NCI-H2029 (cell line): ENCODE measurements around the gene AKAP11.

Experiments used
- DNase-seq: peaks from one replicate; lab custom pipeline; 2025; lab: John Stamatoyannopoulos, UW

Gene AKAP11

DNA sequence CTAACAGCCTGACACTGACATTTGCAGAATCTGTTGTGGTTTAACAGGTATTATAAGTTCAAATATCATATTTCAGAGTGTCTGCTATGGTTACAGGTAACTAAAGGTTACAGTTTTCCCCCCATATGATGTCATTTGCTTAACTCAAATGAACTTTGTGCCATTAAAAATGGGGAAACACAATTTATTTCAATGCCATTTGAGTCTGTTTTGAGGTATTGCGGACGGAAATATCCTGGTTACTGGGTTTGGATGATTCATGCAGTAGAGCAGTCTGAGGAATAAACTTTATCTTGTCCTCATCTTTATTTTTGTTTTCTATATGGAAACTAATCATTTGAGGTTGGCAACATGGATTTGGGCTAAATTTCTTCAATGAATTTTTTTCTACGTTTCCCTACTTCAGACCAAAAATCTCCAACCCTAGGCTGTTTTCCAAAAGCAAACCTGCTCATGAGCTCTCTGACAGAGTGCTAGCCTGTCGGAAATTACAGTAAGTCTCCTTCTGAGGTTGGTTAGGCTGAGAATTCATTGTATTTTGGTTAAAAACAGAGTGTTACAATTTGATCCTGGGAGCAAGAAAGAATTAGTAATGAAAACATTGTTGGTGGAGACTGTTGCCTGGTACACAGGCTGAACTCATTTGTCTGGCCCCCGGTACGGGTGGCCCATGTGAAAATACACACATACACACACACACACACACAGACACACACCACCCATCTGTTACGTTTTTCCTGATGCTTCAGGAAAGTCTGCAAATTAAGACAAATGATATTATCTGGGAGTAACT is 66.1 kb downstream of the AKAP11 start:
- no peak for DNase-seq

GRCh38 chr13:42345367-42345766 is 73.4 kb downstream of the AKAP11 start:
- DNase-seq = no peak

GRCh38 chr13:42348576-42348975 is 76.6 kb downstream of the AKAP11 start:
- no peak for DNase-seq

DNA sequence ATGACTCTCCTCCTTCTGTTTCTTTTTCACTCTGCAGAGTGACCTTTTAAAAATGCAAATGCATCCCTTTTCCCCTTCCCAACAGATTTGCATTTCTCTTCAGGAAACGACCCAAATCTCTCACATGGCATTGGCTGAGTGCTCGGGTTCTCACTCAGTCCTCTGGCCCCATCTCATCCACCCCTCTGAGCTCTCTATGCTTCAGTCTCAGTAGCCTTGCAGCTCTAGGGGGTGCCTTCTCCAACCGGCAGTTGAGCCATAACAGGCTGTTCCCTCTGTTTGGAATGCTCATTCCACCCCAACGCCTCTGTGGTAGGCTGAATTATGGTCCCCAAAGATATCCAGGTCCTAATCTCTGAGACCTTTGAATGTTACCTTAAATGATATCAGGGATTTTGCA is 78.2 kb downstream of the AKAP11 start:
- DNase-seq = no peak

GRCh38 chr13:42354241-42355091 is 82.5 kb downstream of the AKAP11 start:
- no peak for DNase-seq

DNA sequence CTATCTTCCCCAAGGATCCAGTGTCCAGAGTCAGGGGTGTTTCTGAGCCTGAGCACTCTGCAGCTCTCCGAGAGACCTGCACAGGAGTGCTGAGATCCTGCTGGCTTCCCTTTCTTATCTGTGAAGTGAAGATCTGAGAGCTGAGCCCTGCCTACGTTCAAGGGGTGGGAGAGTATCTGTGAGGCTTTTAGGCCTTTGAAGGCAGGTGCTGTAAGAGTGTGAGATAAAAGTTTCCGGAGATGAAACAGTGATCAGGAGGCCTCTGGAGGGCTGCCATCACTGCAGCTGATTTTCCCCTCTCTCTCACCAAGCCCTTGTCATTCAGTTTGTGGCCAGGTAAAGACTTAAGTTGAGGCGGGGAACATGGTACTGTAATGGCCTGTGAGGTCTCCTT is 83.1 kb downstream of the AKAP11 start:
- DNase-seq = no peak

- no peak for DNase-seq
These were observed 83.7 kb downstream of the AKAP11 start for GRCh38 chr13:42355491-42356183.

DNA sequence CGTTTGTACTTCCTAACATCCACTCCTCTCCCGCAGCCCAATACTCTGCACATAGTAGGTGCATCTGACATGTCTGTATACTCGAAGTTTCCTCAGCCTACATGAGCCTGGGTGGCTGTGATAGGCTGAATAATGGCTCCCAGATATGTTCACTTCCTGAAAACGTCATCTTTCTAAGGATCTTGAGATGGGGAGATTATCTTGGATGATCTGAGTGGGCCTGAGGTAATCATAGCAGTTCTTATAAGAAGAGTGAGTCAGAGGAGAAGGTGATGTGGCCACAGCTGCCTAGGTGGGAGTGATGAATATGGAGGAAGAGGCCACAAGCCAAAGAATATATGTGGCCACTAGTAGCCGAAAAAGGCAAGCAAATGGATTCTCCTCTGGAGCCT is 84.2 kb downstream of the AKAP11 start:
- DNase-seq = no peak

GRCh38 chr13:42360046-42360574 is 88.2 kb downstream of the AKAP11 start:
- DNase-seq = no peak

GRCh38 chr13:42361701-42362100 is 89.7 kb downstream of the AKAP11 start:
- no peak for DNase-seq

DNA sequence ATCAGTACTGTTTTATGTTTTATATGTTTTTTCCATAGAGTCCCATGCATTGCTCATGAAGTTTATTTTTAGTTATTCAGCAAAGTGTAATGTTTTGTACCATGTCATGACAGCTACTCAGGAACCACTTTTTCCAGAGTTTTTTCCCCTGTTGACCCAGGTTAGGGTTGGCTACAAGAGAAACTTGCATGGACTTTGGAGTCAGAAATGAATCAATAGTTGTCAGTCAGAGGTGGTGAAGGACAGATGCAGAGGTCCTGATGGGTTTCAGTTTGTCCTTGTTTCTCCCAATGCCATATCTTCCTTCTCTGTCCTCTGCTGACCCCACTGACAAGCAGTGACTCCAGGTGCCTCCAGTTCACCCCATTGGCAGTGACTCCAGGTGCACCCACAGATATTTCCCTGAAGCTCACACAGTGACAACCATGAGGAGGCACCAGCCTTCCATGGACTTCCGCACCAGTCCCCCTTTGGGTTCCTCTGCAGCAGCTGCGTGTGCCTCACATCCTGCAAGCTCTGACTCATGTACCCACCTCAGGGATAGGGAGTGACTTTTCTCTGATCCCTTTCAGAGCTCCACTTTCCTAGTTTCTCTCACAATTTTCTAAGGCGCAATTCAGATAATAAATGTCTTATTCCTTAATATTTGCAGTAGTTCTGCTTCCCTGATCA is 92.1 kb downstream of the AKAP11 start:
- no peak for DNase-seq

GRCh38 chr13:42364613-42365000 is 92.7 kb downstream of the AKAP11 start:
- DNase-seq = no peak

GRCh38 chr13:42367831-42368230 is 95.9 kb downstream of the AKAP11 start:
- DNase-seq = no peak

DNA sequence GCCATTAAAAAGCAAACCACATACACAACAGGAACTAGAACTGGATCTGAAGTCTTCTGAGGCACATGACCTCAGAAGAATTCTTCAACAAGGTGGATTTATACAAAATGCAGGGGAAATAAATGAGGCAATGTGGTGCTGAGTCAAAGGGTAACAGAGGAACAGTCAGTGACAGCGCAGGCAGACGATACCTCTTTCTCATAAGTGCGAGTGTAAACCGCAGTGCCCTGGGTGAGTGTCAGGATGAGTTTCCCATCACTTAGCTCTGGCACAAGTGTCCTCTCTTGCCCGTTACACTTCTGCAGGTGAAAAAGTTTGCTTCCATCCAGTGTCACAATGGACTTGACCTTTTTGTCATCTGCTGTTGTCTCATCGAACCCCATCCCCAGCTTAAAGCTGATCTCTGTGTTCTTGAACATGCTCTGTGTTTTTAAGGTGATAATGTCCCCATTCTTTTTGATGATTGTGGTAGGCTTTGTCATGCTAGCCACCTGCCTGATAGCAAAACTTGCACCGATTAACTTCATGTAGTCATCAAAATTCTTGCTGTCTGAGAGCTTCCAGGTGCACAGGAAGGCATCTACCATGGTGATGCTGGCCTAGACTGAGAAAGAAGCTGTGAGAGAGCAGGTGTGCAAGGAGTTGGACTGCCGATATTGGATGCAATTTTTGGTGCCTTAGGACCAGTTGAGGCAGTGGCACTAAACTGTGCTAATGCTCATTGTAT is 97.3 kb downstream of the AKAP11 start:
- no peak for DNase-seq

GRCh38 chr13:42370229-42370628 is 98.3 kb downstream of the AKAP11 start:
- no peak for DNase-seq
